Gastrocnemius medialis (tissue), 4 donors: Measurements from ENCODE around the gene TMEM247.

Experiments
- CTCF ChIP-seq, 5 experiments: fragments of 450-650 bp in 3 of 5; fragments of 200-600 bp in 2 of 5; sonication (generic) in 2 of 5; IDR thresholded peaks in 4 of 5; conservative IDR thresholded peaks in 1 of 5; 1 replicate in 4 of 5; 2 replicates in 1 of 5; pipeline ENCODE4 v1.5.1; 2016 to 2019; ENCODE audit warnings: antibody characterized with exemption in 5 of 5, mild to moderate bottlenecking in 3 of 5, moderate library complexity in 3 of 5
- POLR2A ChIP-seq, 2 donors: fragments of 450-650 bp; IDR thresholded peaks; one replicate each; pipeline ENCODE4 v1.6.1; 2017; ENCODE audit warnings: antibody characterized with exemption in 2 of 2, mild to moderate bottlenecking in 2 of 2, moderate library complexity in 2 of 2

GRCh38 chr2:46494596-46494995, 15.2 kb downstream of the TMEM247 start:
- TF ChIP-seq POLR2A (IDR thresholded peaks at IDR 0.05) (no peak), CTCF (IDR thresholded peaks at IDR 0.05 in 4 of 5, conservative IDR thresholded peaks at IDR 0.05 in 1 of 5) (no peak)
